Progenitor cell of endocrine pancreas (in vitro differentiated cells): ENCODE measurements around the gene RXRB. TPM values are rescaled to one million over a fixed set of nuclear protein-coding genes. Genes with fewer than 3 reads are reported as not detected.

Experiments used
- DNase-seq: peaks from one replicate; pipeline ENCODE4 v3.0.0; 2021; ENCODE audit warnings: low spot score; ENCODE audit not compliant: unreplicated experiment
- H3K27ac Mint-ChIP-seq: 2 replicates; pipeline ENCODE4 v1.8.0; 2021; ENCODE audit warnings: mild to moderate bottlenecking, moderate library complexity, mixed read lengths
- H3K27me3 Mint-ChIP-seq: 2 replicates; pipeline ENCODE4 v1.8.0; 2021; ENCODE audit warnings: mixed read lengths
- H3K36me3 Mint-ChIP-seq: 2 replicates; pipeline ENCODE4 v1.8.0; 2022; ENCODE audit warnings: mixed read lengths; ENCODE audit not compliant: insufficient read depth
- H3K4me1 Mint-ChIP-seq: 2 replicates; pipeline ENCODE4 v1.8.0; 2021; ENCODE audit warnings: low read depth, mixed read lengths
- H3K4me3 Mint-ChIP-seq: 2 replicates; pipeline ENCODE4 v1.8.0; 2021; ENCODE audit warnings: low read depth, mild to moderate bottlenecking, moderate library complexity, mixed read lengths
- H3K9me3 Mint-ChIP-seq: 2 replicates; pipeline ENCODE4 v1.8.0; 2021; ENCODE audit warnings: low read depth, mixed read lengths
- total RNA-seq: library from RNA; stranded (reverse); gene quantifications from 2 replicates; pipeline ENCODE4 v1.2.1, GENCODE V29; 2021
- TF ChIP-seq, protein P1 (sequence below): fragments of 200-600 bp; sonication (generic); IDR thresholded peaks from one replicate; pipeline ENCODE4 v1.5.0; 2021; ENCODE audit warnings: antibody characterized with exemption, mild to moderate bottlenecking; ENCODE audit not compliant: unreplicated experiment

RXRB gene
- total RNA-seq, 1 donor from 2014 or later: 47.1 TPM

DNA sequence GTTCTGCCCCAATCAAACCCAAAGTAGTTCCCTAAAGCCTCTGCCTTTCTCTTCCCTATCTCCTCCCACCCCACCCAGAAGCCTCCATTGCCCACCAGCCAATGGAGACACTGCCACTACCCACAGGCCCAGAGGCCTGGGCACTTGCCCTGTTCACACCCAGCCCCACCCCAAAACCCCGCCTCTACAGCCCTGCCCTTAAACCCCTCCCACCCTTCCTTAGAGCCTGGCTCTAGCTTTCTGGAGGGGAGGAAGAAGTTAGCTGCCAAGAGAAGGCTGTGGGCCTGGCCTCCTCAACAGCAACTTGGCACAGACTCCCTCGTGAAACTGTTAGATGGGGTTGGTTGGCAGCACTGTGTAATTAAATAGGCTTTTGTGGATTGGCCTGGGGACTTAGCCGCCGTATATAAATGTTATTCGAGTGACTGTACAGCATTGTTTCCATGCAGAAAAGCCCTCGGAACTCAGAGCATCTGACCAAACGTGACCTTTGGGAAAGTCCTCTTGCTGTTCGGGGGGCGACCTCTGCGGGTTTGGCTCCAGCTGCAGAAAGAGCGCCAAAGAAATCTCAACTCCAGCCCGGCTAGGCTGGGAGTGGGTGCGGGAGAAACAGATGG, 39.6 kb downstream of the RXRB start:
- H3K36me3 Mint-ChIP-seq: no peaks in the 10 kb centered on the region
- DNase-seq: no peak
- TF ChIP-seq, protein P1, sequence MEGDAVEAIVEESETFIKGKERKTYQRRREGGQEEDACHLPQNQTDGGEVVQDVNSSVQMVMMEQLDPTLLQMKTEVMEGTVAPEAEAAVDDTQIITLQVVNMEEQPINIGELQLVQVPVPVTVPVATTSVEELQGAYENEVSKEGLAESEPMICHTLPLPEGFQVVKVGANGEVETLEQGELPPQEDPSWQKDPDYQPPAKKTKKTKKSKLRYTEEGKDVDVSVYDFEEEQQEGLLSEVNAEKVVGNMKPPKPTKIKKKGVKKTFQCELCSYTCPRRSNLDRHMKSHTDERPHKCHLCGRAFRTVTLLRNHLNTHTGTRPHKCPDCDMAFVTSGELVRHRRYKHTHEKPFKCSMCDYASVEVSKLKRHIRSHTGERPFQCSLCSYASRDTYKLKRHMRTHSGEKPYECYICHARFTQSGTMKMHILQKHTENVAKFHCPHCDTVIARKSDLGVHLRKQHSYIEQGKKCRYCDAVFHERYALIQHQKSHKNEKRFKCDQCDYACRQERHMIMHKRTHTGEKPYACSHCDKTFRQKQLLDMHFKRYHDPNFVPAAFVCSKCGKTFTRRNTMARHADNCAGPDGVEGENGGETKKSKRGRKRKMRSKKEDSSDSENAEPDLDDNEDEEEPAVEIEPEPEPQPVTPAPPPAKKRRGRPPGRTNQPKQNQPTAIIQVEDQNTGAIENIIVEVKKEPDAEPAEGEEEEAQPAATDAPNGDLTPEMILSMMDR: no peak
- peaks cover 3% of the 10 kb centered on the region for H3K4me1 Mint-ChIP-seq
- H3K27me3 Mint-ChIP-seq: peaks cover 37% of the 10 kb centered on the region
- no peaks in the 10 kb centered on the region for H3K9me3 Mint-ChIP-seq
- H3K4me3 Mint-ChIP-seq: peak overlapping the region; percentile 78
- peak overlapping the region; percentile 77 for H3K27ac Mint-ChIP-seq

DNA sequence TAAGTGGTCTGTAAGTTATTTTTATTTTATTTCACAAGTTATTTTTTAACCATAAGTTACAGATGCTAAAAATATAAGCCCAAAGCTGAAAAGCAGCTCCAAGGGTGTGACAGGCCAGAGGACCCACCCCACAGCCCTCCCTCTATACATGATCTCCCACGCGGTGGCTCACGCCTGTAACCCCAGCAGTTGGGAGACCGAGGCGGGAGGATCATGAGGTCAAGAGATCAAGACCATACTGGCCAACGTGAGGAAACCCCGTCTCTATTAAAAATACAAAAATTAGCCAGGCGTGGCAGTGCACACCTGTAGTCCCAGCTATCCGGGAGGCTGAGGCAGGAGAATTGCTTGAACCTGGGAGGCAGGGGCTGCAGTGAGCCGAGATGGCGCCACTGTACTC, 40.4 kb downstream of the RXRB start:
- TF ChIP-seq, protein P1: no peak

DNA sequence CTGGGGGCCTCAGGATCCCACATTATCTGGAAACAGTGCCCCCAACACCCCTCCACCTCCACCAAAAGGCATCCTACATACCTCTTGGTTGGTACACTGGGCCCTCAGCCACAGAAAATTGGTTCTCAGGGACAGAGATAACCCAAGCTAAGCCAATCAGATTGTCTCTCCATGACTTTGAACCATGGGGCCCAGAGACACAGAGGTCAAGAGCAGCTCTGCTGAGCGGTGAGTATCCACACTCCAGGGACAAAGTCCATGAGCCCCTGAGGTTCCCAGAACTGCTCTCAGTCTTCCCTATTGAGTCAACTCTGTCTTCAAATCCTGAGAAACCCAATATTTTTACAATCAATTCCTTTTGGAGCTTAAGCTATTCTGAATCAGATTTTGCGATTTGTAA, 43.5 kb downstream of the RXRB start:
- DNase-seq: no peak
- H3K4me1 Mint-ChIP-seq: peaks cover 4% of the 10 kb centered on the region
- H3K4me3 Mint-ChIP-seq: no peak overlapping the region
- H3K27ac Mint-ChIP-seq: no peak overlapping the region
- no peaks in the 10 kb centered on the region for H3K36me3 Mint-ChIP-seq
- TF ChIP-seq, protein P1: no peak
- peaks cover 7% of the 10 kb centered on the region for H3K9me3 Mint-ChIP-seq
- H3K27me3 Mint-ChIP-seq: peaks cover 16% of the 10 kb centered on the region

More for the DNA sequence above, 40.4 kb downstream of the RXRB start:
- Mint-ChIP-seq H3K36me3 (no peaks in the 10 kb centered on the region), H3K4me1 (peaks cover 3% of the 10 kb centered on the region), H3K9me3 (no peaks in the 10 kb centered on the region), H3K27me3 (peaks cover 34% of the 10 kb centered on the region), H3K27ac (no peak overlapping the region), H3K4me3 (no peak overlapping the region)
- no peak for DNase-seq

DNA sequence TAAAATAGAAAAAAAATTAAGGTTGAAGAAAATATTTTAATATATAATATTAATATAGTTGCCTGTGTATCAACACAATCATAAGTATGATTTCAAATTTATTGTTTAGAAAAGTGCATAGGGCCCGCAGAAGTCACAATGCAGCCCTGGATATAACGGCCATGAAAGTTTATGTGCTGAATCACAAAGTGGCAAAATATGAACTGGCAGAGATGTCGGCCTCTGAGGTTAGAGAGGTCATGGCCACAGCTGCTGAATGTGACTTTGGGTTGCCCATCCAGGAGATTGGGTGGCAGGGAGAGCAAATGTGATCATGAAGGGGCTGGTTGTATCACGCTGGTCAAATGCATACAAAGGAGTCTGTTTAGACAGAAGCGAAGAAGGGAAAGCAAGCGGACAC, 43.9 kb downstream of the RXRB start:
- H3K4me3 Mint-ChIP-seq: no peak overlapping the region
- H3K27ac Mint-ChIP-seq: no peak overlapping the region
- DNase-seq: no peak

DNA sequence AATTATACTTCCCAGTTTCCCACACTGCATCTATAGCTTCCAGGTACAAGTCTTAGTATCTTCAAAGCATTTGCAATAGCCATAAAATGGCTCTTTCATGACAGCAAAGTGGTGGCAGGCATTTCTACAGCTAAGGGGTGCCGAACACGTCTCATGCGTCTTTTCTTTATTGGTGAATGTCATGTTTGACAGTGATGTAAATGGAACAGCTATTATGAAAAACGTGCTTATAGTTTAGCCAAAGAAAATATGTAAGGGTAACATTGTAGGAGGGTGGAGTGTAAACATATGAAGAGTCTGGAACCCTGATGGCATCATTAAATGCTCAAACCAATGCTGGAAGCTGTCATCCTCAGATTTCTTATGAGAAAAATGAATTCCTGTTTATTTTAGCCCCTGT, 46.1 kb downstream of the RXRB start:
- no peak overlapping the region for H3K4me3 Mint-ChIP-seq
- peaks cover 3% of the 10 kb centered on the region for H3K4me1 Mint-ChIP-seq
- H3K36me3 Mint-ChIP-seq: no peaks in the 10 kb centered on the region
- H3K27ac Mint-ChIP-seq: no peak overlapping the region
- DNase-seq: no peak
- H3K9me3 Mint-ChIP-seq: peaks cover 10% of the 10 kb centered on the region
- peaks cover 5% of the 10 kb centered on the region for H3K27me3 Mint-ChIP-seq
- TF ChIP-seq, protein P1: no peak

More for the DNA sequence above, 43.9 kb downstream of the RXRB start:
- H3K9me3 Mint-ChIP-seq: peaks cover 10% of the 10 kb centered on the region
- peaks cover 4% of the 10 kb centered on the region for H3K4me1 Mint-ChIP-seq
- H3K36me3 Mint-ChIP-seq: no peaks in the 10 kb centered on the region
- TF ChIP-seq, protein P1: no peak
- H3K27me3 Mint-ChIP-seq: peaks cover 12% of the 10 kb centered on the region
